Hematopoietic multipotent progenitor cell treated with erythropoietin and hydrocortisone succinate and interleukin-3 and kit ligand, for 4 days (in vitro differentiated cells): Measurements from ENCODE around the gene NPIPB5.
"Not testable (repeated sequence)": the region's sequence is repeated elsewhere in the genome, so short reads cannot be mapped to it uniquely, and the experiment has no call there.

Experiments
- DNase-seq: peaks from one replicate; pipeline ENCODE4 v3.0.0-alpha.2; 2015

Gene NPIPB5

GRCh38 chr16:22510591-22510990 is at the start of gene NPIPB5:
TSS of gene NPIPB5 (plus strand) at chr16:22510891. CDS start at chr16:22513802, 2,911 bp downstream.
- DNase-seq, result not testable (repeated sequence)

- not testable (repeated sequence) for DNase-seq
Measured at GRCh38 chr16:22468846-22469245, 41.8 kb upstream of the NPIPB5 start.

- DNase-seq, result not testable (repeated sequence)
Measured at GRCh38 chr16:22537996-22538395, 27.3 kb downstream of the NPIPB5 start.

GRCh38 chr16:22544809-22545208 is 34.1 kb downstream of the NPIPB5 start:
- not testable (repeated sequence) for DNase-seq

GRCh38 chr16:22546630-22547029 is 35.9 kb downstream of the NPIPB5 start:
- DNase-seq, result not testable (repeated sequence)

- DNase-seq, result not testable (repeated sequence)
Measured at GRCh38 chr16:22547170-22547765, 36.6 kb downstream of the NPIPB5 start.

GRCh38 chr16:22549853-22550252 is 39.2 kb downstream of the NPIPB5 start:
- DNase-seq, result not testable (repeated sequence)

- not testable (repeated sequence) for DNase-seq
Measured at GRCh38 chr16:22551143-22551542, 40.5 kb downstream of the NPIPB5 start.

- DNase-seq, result not testable (repeated sequence)
Measured at GRCh38 chr16:22551651-22552050, 41.0 kb downstream of the NPIPB5 start.

GRCh38 chr16:22556759-22557158 is 46.1 kb downstream of the NPIPB5 start:
- not testable (repeated sequence) for DNase-seq
